Neural progenitor cell (in vitro differentiated cells): ENCODE measurements around the gene HAPSTR1.

ENCODE experiments used
- EZH2 ChIP-seq: fragments of 200-600 bp; sonication (generic); IDR thresholded peaks from 2 replicates; pipeline ENCODE4 v1.6.1; 2017; ENCODE audit warnings: antibody characterized with exemption, mild to moderate bottlenecking, moderate library complexity
- TF ChIP-seq, protein P1 (sequence below): fragments of 200-600 bp; sonication (generic); IDR thresholded peaks from 2 replicates; pipeline ENCODE4 v1.5.1; 2017; ENCODE audit warnings: antibody characterized with exemption, mild to moderate bottlenecking

- TF ChIP-seq, protein P1, sequence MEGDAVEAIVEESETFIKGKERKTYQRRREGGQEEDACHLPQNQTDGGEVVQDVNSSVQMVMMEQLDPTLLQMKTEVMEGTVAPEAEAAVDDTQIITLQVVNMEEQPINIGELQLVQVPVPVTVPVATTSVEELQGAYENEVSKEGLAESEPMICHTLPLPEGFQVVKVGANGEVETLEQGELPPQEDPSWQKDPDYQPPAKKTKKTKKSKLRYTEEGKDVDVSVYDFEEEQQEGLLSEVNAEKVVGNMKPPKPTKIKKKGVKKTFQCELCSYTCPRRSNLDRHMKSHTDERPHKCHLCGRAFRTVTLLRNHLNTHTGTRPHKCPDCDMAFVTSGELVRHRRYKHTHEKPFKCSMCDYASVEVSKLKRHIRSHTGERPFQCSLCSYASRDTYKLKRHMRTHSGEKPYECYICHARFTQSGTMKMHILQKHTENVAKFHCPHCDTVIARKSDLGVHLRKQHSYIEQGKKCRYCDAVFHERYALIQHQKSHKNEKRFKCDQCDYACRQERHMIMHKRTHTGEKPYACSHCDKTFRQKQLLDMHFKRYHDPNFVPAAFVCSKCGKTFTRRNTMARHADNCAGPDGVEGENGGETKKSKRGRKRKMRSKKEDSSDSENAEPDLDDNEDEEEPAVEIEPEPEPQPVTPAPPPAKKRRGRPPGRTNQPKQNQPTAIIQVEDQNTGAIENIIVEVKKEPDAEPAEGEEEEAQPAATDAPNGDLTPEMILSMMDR = no peak
- TF ChIP-seq EZH2 = no peak
Measured at GRCh38 chr16:9128346-9129342, 37.2 kb downstream of the HAPSTR1 start.
